NCI-H1105 (cell line): Measurements from ENCODE around the gene GNG7.
"Not testable (repeated sequence)": the region's sequence is repeated elsewhere in the genome, so short reads cannot be mapped to it uniquely, and the experiment has no call there.

ENCODE experiments used
- DNase-seq: peaks from one replicate; lab custom pipeline; 2025; lab: John Stamatoyannopoulos, UW

Gene GNG7

GRCh38 chr19:2484178-2484937 lies 218.1 kb downstream of the GNG7 start:
- no peak for DNase-seq

DNA sequence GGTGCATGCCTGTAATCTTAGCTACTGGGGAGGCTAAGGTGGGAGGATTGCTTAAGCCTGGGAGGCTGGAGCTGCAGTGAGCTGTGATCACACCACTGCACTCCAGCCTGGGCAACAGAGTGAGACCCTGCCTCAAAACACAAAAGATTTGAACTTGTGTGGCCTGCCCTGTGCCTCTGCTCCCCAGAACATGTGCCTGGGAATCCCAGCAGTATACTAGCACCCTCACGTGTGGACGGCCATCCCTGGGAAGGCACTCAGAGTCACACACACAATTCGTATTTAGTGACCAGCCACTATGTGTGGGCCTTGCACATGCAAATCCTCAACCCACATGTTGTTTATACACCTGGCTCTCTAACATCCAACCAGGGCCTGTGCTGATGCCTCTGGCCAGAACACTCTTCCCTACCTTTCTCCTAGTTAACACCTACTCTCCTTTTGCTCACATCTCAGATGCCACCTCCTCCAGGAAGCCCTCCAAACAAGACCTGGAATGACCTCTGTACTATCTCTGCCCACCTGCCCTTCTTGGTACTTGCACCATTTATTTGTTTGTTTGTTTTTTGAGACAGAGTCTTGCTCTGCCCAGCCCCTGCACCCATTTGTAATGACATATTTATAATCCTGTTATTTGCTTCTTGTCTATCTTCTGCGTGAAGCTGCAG lies 218.9 kb downstream of the GNG7 start:
- DNase-seq: no peak

GRCh38 chr19:2483084-2483483 lies 219.4 kb downstream of the GNG7 start:
- DNase-seq: no peak

- DNase-seq: no peak
These were observed 220.0 kb downstream of the GNG7 start for GRCh38 chr19:2482354-2483038.

DNA sequence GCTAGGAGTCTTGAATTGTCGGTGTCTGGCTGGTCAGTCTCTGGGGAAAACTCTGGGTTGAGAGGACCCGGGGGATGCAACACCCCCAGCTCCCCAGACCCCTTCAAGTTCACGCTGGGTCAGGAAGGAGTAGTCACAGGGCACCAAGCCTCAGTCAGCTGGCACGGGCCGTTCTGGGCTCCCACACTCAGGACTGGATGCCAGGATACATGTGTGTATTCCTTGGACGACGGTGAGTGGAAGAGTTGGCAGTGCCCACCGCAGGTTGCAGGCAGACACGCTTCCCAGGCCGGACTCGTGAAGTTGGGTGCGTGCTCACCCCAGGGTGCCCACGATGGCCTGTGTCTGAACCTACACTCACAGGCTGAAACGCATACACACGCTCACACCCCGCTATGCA lies 221.0 kb downstream of the GNG7 start:
- DNase-seq: no peak

- no peak for DNase-seq
These were observed 222.8 kb downstream of the GNG7 start for GRCh38 chr19:2479556-2480194.

- no peak for DNase-seq
These were observed 223.5 kb downstream of the GNG7 start for GRCh38 chr19:2478756-2479555.

DNA sequence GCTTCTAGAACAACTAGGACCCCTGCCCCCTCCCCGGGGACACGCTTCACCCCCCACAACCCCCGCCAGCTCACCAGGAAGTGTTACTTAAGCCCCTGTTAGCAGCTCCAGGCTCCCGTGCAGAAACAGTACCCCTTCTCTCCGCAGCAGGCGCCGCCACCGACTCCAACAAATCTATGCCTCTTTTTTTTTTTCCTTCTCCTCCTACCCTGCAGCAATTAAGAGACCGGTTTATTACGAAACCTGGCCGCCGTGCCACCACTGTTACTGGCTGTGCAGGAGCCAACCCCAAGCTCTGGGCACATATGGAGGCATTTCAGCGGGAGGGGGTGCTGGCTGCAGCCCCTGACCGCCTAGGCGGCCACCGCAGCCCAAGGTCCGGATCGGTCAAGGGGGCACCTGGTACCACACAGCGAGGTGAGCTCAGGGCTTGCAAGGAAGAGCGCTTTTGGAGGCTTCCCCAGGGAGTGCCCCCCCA lies 224.2 kb downstream of the GNG7 start:
- DNase-seq: peak; percentile 71

- no peak for DNase-seq
These were observed 224.7 kb downstream of the GNG7 start for GRCh38 chr19:2477732-2478191.

DNA sequence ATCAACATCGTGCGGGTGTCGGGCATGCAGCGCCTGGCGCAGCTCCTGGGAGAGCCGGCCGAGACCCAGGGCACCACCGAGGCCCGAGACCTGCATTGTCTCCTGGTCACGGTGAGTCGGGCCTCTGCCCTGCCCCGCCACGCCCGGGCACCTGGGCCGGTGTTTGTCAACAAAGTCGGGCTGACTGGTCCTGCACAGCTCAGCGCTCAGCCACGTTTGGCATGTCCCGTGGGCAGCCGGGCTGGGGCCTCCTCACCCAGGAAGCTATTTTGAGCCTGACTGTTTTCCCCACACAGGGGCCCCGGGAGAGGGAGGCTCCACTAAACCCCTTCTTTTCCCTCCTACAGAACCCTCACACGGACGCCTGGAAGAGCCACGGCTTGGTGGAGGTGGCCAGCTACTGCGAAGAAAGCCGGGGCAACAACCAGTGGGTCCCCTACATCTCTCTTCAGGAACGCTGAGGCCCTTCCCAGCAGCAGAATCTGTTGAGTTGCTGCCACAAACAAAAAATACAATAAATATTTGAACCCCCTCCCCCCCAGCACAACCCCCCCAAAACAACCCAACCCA lies 225.3 kb downstream of the GNG7 start:
- no peak for DNase-seq

DNA sequence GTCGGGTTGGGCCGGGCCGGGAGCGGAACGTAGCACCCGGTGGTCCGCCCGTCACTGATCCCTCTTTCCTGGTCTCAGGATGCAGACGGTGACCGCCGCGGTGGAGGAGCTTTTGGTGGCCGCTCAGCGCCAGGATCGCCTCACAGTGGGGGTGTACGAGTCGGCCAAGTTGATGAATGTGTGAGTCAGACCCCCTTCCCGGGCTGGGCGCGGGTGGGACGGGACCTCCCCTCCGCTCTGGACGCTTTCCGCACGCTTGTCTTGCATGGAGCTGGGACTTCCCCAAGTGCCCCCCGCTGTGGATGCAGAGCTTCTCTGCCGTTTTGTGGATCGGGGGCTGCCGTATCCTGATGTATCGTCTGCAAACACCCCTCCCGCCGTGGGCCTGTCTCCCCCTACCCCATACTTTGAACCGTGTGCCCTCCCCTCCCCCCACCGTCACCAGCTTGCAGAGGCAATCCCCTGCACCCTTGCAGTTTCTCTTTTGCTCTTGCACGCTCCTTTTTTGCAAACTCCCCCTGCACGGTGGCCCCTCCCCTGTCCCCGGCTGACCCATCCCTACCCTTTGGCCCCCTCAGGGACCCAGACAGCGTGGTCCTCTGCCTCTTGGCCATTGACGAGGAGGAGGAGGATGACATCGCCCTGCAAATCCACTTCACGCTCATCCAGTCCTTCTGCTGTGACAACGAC lies 225.9 kb downstream of the GNG7 start:
- no peak for DNase-seq

- peak; percentile 96 for DNase-seq
These were observed 226.6 kb downstream of the GNG7 start, which contains the start of gene GADD45B for GRCh38 chr19:2475702-2476450. Gene GADD45B (plus strand): TSS chr19:2476127. CDS start chr19:2476359, 232 bp downstream.

DNA sequence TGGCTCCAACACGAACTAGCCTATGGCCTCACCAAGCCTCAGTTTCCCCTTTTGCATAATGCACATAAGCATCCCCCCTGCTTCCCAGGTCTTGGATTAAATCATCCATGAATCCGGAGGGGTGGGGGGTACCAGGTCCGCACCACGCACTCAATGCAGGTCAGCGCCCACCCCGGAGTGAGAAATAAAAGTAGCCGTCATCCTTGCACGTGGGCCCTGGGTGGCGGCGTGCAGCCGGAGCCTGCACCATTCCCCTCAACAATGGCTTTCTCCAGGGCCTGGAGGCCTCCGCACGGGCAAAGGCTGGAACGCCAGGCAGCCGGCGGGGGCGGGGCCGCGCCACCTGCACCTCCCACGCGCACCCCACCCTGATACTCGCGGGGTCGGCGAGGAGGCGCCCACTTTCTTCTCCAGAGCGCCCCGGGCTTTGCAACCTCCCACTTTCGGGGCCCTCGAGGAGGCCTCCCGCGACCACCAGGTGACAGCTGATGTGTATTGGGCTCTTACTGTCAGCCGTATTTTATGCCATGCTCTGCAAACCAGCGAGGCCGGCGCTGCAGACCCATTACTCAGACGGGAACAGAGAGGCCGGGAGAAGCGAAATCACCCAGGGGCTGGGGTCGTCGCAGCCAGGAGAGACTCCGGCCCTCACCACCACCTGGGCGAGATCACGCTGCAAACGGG lies 227.3 kb downstream of the GNG7 start:
- no peak for DNase-seq

GRCh38 chr19:2474232-2475017 lies 228.1 kb downstream of the GNG7 start:
- DNase-seq: peak; percentile 71

- not testable (repeated sequence) for DNase-seq
These were observed 232.6 kb downstream of the GNG7 start for GRCh38 chr19:2469915-2470200.

GRCh38 chr19:2469102-2469914 lies 233.2 kb downstream of the GNG7 start:
- DNase-seq: no peak

GRCh38 chr19:2468596-2468995 lies 233.9 kb downstream of the GNG7 start:
- DNase-seq: no peak

GRCh38 chr19:2464389-2464788 lies 238.1 kb downstream of the GNG7 start:
- DNase-seq: no peak
